Activated CD8-positive, alpha-beta memory T cell treated with anti-CD3 and anti-CD28 coated beads, Interleukin-2, amount 50 U/mL, for 24 hours (primary cell): ENCODE measurements around the gene COL8A2.

Source experiments
- DNase-seq: peaks from one replicate; pipeline ENCODE4 v3.0.0-alpha.2; 2020; ENCODE audit errors: extremely low read depth

COL8A2 gene

GRCh38 chr1:36115200-36115669 lies 9.8 kb downstream of the COL8A2 start:
- no peak for DNase-seq

- DNase-seq, result no peak
Measured at GRCh38 chr1:36114371-36114770, 10.7 kb downstream of the COL8A2 start.

- DNase-seq, result no peak
Measured at GRCh38 chr1:36112823-36113222, 12.2 kb downstream of the COL8A2 start.

- no peak for DNase-seq
Measured at GRCh38 chr1:36111151-36111550, 13.9 kb downstream of the COL8A2 start.

- no peak for DNase-seq
Measured at GRCh38 chr1:36109041-36109679, 15.9 kb downstream of the COL8A2 start.

GRCh38 chr1:36108314-36108713 lies 16.7 kb downstream of the COL8A2 start:
- no peak for DNase-seq

GRCh38 chr1:36107394-36107793 lies 17.6 kb downstream of the COL8A2 start:
- DNase-seq, result no peak

GRCh38 chr1:36106269-36106668 lies 18.8 kb downstream of the COL8A2 start:
- no peak for DNase-seq

GRCh38 chr1:36101546-36101945 lies 23.5 kb downstream of the COL8A2 start:
- no peak for DNase-seq

GRCh38 chr1:36100376-36100775 lies 24.6 kb downstream of the COL8A2 start:
- no peak for DNase-seq

- peak; percentile 43 for DNase-seq
Measured at GRCh38 chr1:36099681-36100341, 25.2 kb downstream of the COL8A2 start.

GRCh38 chr1:36098650-36099365 lies 26.2 kb downstream of the COL8A2 start:
- DNase-seq, result no peak

GRCh38 chr1:36097693-36098585 lies 27.1 kb downstream of the COL8A2 start:
- no peak for DNase-seq

GRCh38 chr1:36096500-36097432 lies 28.3 kb downstream of the COL8A2 start:
- no peak for DNase-seq

GRCh38 chr1:36095760-36096405 lies 29.1 kb downstream of the COL8A2 start:
- DNase-seq, result no peak

GRCh38 chr1:36094621-36095061 lies 30.4 kb downstream of the COL8A2 start:
- no peak for DNase-seq

GRCh38 chr1:36093929-36094328 lies 31.1 kb downstream of the COL8A2 start:
- DNase-seq, result no peak

- no peak for DNase-seq
Measured at GRCh38 chr1:36093226-36093625, 31.8 kb downstream of the COL8A2 start.

- no peak for DNase-seq
Measured at GRCh38 chr1:36092798-36093185, 32.2 kb downstream of the COL8A2 start.

- DNase-seq, result no peak
Measured at GRCh38 chr1:36092166-36092797, 32.7 kb downstream of the COL8A2 start.
